Osteoblast (primary cell): Measurements from ENCODE around the gene PITPNC1. TPM values are rescaled to one million over a fixed set of nuclear protein-coding genes. Genes with fewer than 3 reads are reported as not detected.

Experiments used
- DNase-seq: peaks from one replicate; pipeline ENCODE4 v3.0.0; 2011; ENCODE audit warnings: low spot score, mixed read lengths; ENCODE audit not compliant: insufficient read length; ENCODE audit errors: missing footprints
- H2AFZ ChIP-seq: 2 replicates; pipeline ENCODE4 v1.6.0; 2011; ENCODE audit warnings: mild to moderate bottlenecking, low read length
- H3K27ac ChIP-seq: 2 replicates; pipeline ENCODE4 v1.5.1; 2011; ENCODE audit warnings: mild to moderate bottlenecking, low read depth, low read length, moderate library complexity
- H3K27me3 ChIP-seq: 2 replicates; pipeline ENCODE4 v1.6.0; 2012; ENCODE audit warnings: mild to moderate bottlenecking, control low read depth, inconsistent platforms, low read length, moderate library complexity; ENCODE audit not compliant: insufficient read depth
- H3K36me3 ChIP-seq: 2 replicates; pipeline ENCODE4 v1.5.1; 2011; ENCODE audit warnings: mild to moderate bottlenecking, low read length, control low read depth, moderate library complexity; ENCODE audit not compliant: insufficient read depth
- H3K4me1 ChIP-seq: 2 replicates; pipeline ENCODE4 v1.5.1; 2011; ENCODE audit warnings: mild to moderate bottlenecking, low read length, control low read depth, moderate library complexity; ENCODE audit not compliant: insufficient read depth
- H3K4me2 ChIP-seq: 2 replicates; pipeline ENCODE4 v1.6.0; 2011; ENCODE audit warnings: mild to moderate bottlenecking, low read length; ENCODE audit not compliant: insufficient read depth
- H3K4me3 ChIP-seq: fragments of 200-600 bp; sonication (generic); 3 replicates; pipeline ENCODE4 v1.5.1; 2012; ENCODE audit warnings: mild to moderate bottlenecking, low read length, inconsistent platforms; ENCODE audit not compliant: insufficient read depth
- H3K79me2 ChIP-seq: 2 replicates; pipeline ENCODE4 v1.6.0; 2012; ENCODE audit warnings: mild to moderate bottlenecking, low read length, control low read depth, inconsistent platforms; ENCODE audit not compliant: insufficient read depth
- H3K9me3 ChIP-seq: 2 replicates; pipeline ENCODE4 v1.5.1; 2011; ENCODE audit warnings: low read depth, low read length, control low read depth
- H4K20me1 ChIP-seq: 2 replicates; pipeline ENCODE4 v1.6.0; 2012; ENCODE audit warnings: mild to moderate bottlenecking, low read length, control low read depth; ENCODE audit not compliant: insufficient read depth
- CTCF ChIP-seq: IDR thresholded peaks from 2 replicates; pipeline ENCODE4 v1.5.1; 2011; ENCODE audit warnings: mild to moderate bottlenecking, low read depth, low read length, moderate library complexity; ENCODE audit errors: extremely low read depth
- total RNA-seq: library from RNA; depleted of rRNA; stranded (reverse); fragments of >200 nt; gene quantifications from 2 replicates; pipeline ENCODE4 v1.2.3, GENCODE V29; 2012

The PITPNC1 gene
- total RNA-seq, 1 donor: 6.2 TPM

- Histone ChIP-seq H2AFZ (no peak overlapping the region), H3K4me2 (no peak overlapping the region), H3K9me3 (no peaks in the 10 kb centered on the region), H3K4me1 (no peaks in the 10 kb centered on the region), H4K20me1 (no peaks in the 10 kb centered on the region), H3K36me3 (no peaks in the 10 kb centered on the region), H3K27ac (no peak overlapping the region), H3K27me3 (no peaks in the 10 kb centered on the region), H3K4me3 (no peak overlapping the region), H3K79me2 (no peaks in the 10 kb centered on the region)
- peak; percentile 51 for DNase-seq
- no peak for TF ChIP-seq CTCF
These were observed 261.0 kb downstream of the PITPNC1 start for GRCh38 chr17:67637901-67638641.

DNA sequence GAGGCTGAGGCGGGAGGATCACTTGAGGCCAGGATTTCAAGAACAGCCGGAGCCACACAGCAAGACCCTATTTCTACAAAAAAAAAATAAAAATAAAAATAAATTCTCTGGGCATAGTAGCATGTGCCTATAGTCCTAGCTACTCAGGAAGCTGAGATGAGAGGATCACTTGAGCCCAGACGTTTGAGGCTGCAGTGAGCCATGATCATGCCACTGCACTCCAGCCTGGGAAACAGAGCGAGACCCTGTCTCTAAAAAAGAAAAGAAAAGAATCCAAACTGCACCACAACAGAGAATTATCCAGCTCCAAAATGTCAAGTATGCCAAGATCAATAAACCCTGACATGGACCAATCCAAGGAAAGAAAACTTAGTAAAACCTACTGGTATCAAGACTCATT is 261.8 kb downstream of the PITPNC1 start:
- no peaks in the 10 kb centered on the region for H3K27me3 ChIP-seq
- DNase-seq: no peak
- no peaks in the 10 kb centered on the region for H3K79me2 ChIP-seq
- no peaks in the 10 kb centered on the region for H3K36me3 ChIP-seq
- no peak overlapping the region for H3K4me2 ChIP-seq
- H3K4me1 ChIP-seq: no peaks in the 10 kb centered on the region
- no peak overlapping the region for H3K4me3 ChIP-seq
- no peak overlapping the region for H3K27ac ChIP-seq
- H4K20me1 ChIP-seq: no peaks in the 10 kb centered on the region
- no peak for TF ChIP-seq CTCF
- H2AFZ ChIP-seq: no peak overlapping the region
- H3K9me3 ChIP-seq: no peaks in the 10 kb centered on the region

GRCh38 chr17:67639555-67639954 is 262.5 kb downstream of the PITPNC1 start:
- Histone ChIP-seq H3K79me2 (no peaks in the 10 kb centered on the region), H3K9me3 (no peaks in the 10 kb centered on the region), H3K4me3 (no peak overlapping the region), H3K36me3 (no peaks in the 10 kb centered on the region), H3K4me2 (no peak overlapping the region), H4K20me1 (no peaks in the 10 kb centered on the region), H3K27ac (no peak overlapping the region), H3K4me1 (no peaks in the 10 kb centered on the region), H3K27me3 (no peaks in the 10 kb centered on the region), H2AFZ (no peak overlapping the region)
- no peak for TF ChIP-seq CTCF
- DNase-seq: no peak

- Histone ChIP-seq H3K79me2 (no peaks in the 10 kb centered on the region), H4K20me1 (no peaks in the 10 kb centered on the region), H3K4me2 (no peak overlapping the region), H3K4me1 (no peaks in the 10 kb centered on the region), H3K27ac (no peak overlapping the region), H3K9me3 (no peaks in the 10 kb centered on the region), H2AFZ (no peak overlapping the region), H3K36me3 (no peaks in the 10 kb centered on the region), H3K27me3 (no peaks in the 10 kb centered on the region), H3K4me3 (no peak overlapping the region)
- TF ChIP-seq CTCF: no peak
- DNase-seq: no peak
These were observed 262.9 kb downstream of the PITPNC1 start for GRCh38 chr17:67639979-67640378.
